MV-4-11 (cell line): Measurements from ENCODE around the gene ABI2.
A peak's percentile ranks its signal among the peaks of the same experiment; 100 is the strongest.
"Not testable (repeated sequence)": the region's sequence is repeated elsewhere in the genome, so short reads cannot be mapped to it uniquely, and the experiment has no call there.

Experiments used
- DNase-seq: peaks from one replicate; lab custom pipeline; 2025; lab: John Stamatoyannopoulos, UW

Gene ABI2

GRCh38 chr2:203327901-203328759, at the start of gene ABI2:
TSS of gene ABI2 (plus strand) at chr2:203328394. CDS start at chr2:203328515, 121 bp downstream.
- peak; percentile 51 for DNase-seq

- DNase-seq, result no peak
Observed at GRCh38 chr2:203279288-203279687, 48.9 kb upstream of the ABI2 start.

- no peak for DNase-seq
Observed at GRCh38 chr2:203280428-203281064, 47.6 kb upstream of the ABI2 start.

GRCh38 chr2:203282101-203282500, 46.1 kb upstream of the ABI2 start:
- DNase-seq, result no peak

- no peak for DNase-seq
Observed at GRCh38 chr2:203286532-203286931, 41.7 kb upstream of the ABI2 start.

- no peak for DNase-seq
Observed at GRCh38 chr2:203301667-203302066, 26.5 kb upstream of the ABI2 start.

- DNase-seq, result not testable (repeated sequence)
Observed at GRCh38 chr2:203302586-203302985, 25.6 kb upstream of the ABI2 start.

- no peak for DNase-seq
Observed at GRCh38 chr2:203310688-203311436, 17.3 kb upstream of the ABI2 start.

- DNase-seq, result no peak
Observed at GRCh38 chr2:203326356-203326755, 1.8 kb upstream of the ABI2 start.

- DNase-seq, result no peak
Observed at GRCh38 chr2:203327582-203327900, 653 bp upstream of the ABI2 start.

GRCh38 chr2:203328760-203329540, 756 bp downstream of the ABI2 start:
- DNase-seq, result no peak

GRCh38 chr2:203330434-203330833, 2.2 kb downstream of the ABI2 start:
- DNase-seq, result no peak

- no peak for DNase-seq
Observed at GRCh38 chr2:203338322-203338721, 10.1 kb downstream of the ABI2 start.

- DNase-seq, result no peak
Observed at GRCh38 chr2:203340791-203341487, 12.7 kb downstream of the ABI2 start.

- DNase-seq, result no peak
Observed at GRCh38 chr2:203341741-203342310, 13.6 kb downstream of the ABI2 start.

- not testable (repeated sequence) for DNase-seq
Observed at GRCh38 chr2:203342374-203342773, 14.2 kb downstream of the ABI2 start.

GRCh38 chr2:203344667-203345066, 16.5 kb downstream of the ABI2 start:
- DNase-seq, result no peak

GRCh38 chr2:203346612-203347011, 18.4 kb downstream of the ABI2 start:
- no peak for DNase-seq

GRCh38 chr2:203347375-203347774, 19.2 kb downstream of the ABI2 start:
- no peak for DNase-seq

GRCh38 chr2:203352604-203353255, 24.5 kb downstream of the ABI2 start:
- DNase-seq, result no peak

- no peak for DNase-seq
Observed at GRCh38 chr2:203354966-203355365, 26.8 kb downstream of the ABI2 start.
